HFFc6 (cell line): ENCODE measurements around the gene ANKRD40. TPM values are rescaled to one million over a fixed set of nuclear protein-coding genes. Genes with fewer than 3 reads are reported as not detected.

Experiments used
- DNase-seq: peaks from one replicate; pipeline ENCODE4 v3.0.0-alpha.2; 2018
- H3K27ac Mint-ChIP-seq: 2 replicates; pipeline ENCODE4 v1.8.0; 2020; ENCODE audit warnings: mild to moderate bottlenecking, mixed read lengths
- H3K27me3 Mint-ChIP-seq: 2 replicates; pipeline ENCODE4 v1.8.0; 2021; ENCODE audit warnings: mild to moderate bottlenecking, moderate library complexity, mixed read lengths; ENCODE audit not compliant: insufficient read depth
- H3K36me3 Mint-ChIP-seq: 2 replicates; pipeline ENCODE4 v1.8.0; 2021; ENCODE audit warnings: low read depth, mixed read lengths
- H3K4me1 Mint-ChIP-seq: 2 replicates; pipeline ENCODE4 v1.8.0; 2020; ENCODE audit warnings: low read depth, mixed read lengths
- H3K4me3 Mint-ChIP-seq: 2 replicates; pipeline ENCODE4 v1.8.0; 2020; ENCODE audit warnings: mild to moderate bottlenecking, moderate library complexity, mixed read lengths
- H3K9me3 Mint-ChIP-seq: 2 replicates; pipeline ENCODE4 v1.8.0; 2020; ENCODE audit warnings: mild to moderate bottlenecking, mixed read lengths
- total RNA-seq, 6 experiments: library from RNA; stranded (reverse); fragmentation: NEBNext Ultra II Directional; extraction: Animal tissue kit (Norgen Biotek cat#: 25700); gene quantifications; 2 replicates in 1 of 6; 3 replicates in 5 of 6; pipeline ENCODE4 v1.2.3, GENCODE V29; 2021
- TF ChIP-seq, protein P1 (sequence below): fragments of 200-600 bp; sonication (generic); IDR thresholded peaks from 2 replicates; pipeline ENCODE4 v1.5.0; 2021; ENCODE audit warnings: antibody characterized with exemption, mild to moderate bottlenecking

Gene ANKRD40
- total RNA-seq, 6 experiments from 2014 or later = 43.1 to 48.4 (median 46.6) TPM

GRCh38 chr17:50685691-50686493, 21.8 kb downstream of the ANKRD40 start:
- peaks cover 4% of the 10 kb centered on the region for H3K27me3 Mint-ChIP-seq
- H3K36me3 Mint-ChIP-seq = no peaks in the 10 kb centered on the region; the same call in 1 of the 2 replicates
- TF ChIP-seq, protein P1, sequence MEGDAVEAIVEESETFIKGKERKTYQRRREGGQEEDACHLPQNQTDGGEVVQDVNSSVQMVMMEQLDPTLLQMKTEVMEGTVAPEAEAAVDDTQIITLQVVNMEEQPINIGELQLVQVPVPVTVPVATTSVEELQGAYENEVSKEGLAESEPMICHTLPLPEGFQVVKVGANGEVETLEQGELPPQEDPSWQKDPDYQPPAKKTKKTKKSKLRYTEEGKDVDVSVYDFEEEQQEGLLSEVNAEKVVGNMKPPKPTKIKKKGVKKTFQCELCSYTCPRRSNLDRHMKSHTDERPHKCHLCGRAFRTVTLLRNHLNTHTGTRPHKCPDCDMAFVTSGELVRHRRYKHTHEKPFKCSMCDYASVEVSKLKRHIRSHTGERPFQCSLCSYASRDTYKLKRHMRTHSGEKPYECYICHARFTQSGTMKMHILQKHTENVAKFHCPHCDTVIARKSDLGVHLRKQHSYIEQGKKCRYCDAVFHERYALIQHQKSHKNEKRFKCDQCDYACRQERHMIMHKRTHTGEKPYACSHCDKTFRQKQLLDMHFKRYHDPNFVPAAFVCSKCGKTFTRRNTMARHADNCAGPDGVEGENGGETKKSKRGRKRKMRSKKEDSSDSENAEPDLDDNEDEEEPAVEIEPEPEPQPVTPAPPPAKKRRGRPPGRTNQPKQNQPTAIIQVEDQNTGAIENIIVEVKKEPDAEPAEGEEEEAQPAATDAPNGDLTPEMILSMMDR = no peak
- peak overlapping the region; percentile 75 for H3K27ac Mint-ChIP-seq
- no peak for DNase-seq
- H3K9me3 Mint-ChIP-seq = no peaks in the 10 kb centered on the region
- H3K4me3 Mint-ChIP-seq = peak overlapping the region; percentile 62
- H3K4me1 Mint-ChIP-seq = peaks cover 47% of the 10 kb centered on the region

DNA sequence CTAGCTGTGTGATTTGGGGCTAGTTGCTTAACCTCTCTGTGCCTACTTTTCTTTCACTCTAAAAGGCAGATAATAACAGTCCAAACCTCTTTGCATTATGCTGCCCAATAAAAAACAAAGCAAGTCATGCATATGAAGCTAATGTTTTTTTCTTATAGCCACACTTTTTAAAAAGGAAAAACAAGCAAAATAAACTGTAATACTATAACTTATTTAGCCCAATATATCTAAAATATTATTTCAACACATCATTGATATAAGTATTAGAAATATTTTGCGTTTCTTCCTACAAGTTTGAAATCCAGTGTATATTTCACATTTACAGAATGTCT, 22.4 kb downstream of the ANKRD40 start:
- Mint-ChIP-seq H3K4me3 (no peak overlapping the region), H3K4me1 (peaks cover 48% of the 10 kb centered on the region), H3K36me3 (no peaks in the 10 kb centered on the region; the same call in 1 of the 2 replicates), H3K27me3 (peaks cover 3% of the 10 kb centered on the region), H3K9me3 (no peaks in the 10 kb centered on the region), H3K27ac (no peak overlapping the region)
- DNase-seq = no peak
- TF ChIP-seq, protein P1 = no peak

DNA sequence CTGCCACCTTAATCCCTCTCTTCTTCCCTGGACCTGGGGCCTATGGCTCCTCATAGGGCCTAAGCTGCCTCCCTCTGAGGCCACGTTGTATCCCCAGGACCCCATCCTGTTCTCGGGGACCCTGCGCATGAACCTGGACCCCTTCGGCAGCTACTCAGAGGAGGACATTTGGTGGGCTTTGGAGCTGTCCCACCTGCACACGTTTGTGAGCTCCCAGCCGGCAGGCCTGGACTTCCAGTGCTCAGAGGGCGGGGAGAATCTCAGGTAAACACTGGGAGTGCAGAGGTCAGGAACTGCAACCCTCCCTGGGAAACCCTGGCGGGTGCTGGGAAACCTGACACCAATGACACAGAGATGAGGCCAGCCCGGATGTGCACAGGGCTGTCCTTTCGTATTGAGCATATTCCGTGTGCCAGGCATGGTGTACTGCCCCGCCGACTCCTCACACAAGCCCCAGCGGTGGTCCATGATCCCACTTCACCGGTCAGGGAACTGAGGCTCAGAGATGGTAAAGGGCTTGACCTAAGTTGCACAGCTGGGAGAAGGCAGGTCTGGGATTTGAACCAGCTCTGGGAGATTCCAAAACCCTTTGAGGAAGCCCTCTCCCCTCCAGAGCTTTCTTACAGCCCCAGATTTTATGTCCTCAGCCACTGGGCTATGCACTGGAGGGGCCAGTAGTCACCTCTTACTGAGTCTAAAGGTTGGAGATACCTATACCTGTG, 22.9 kb downstream of the ANKRD40 start:
- H3K4me3 Mint-ChIP-seq = no peak overlapping the region
- peaks cover 3% of the 10 kb centered on the region for H3K27me3 Mint-ChIP-seq
- H3K4me1 Mint-ChIP-seq = peaks cover 43% of the 10 kb centered on the region
- no peaks in the 10 kb centered on the region for H3K9me3 Mint-ChIP-seq
- no peak overlapping the region for H3K27ac Mint-ChIP-seq
- no peak for DNase-seq
- TF ChIP-seq, protein P1 = no peak
- H3K36me3 Mint-ChIP-seq = no peaks in the 10 kb centered on the region; the same call in 1 of the 2 replicates

DNA sequence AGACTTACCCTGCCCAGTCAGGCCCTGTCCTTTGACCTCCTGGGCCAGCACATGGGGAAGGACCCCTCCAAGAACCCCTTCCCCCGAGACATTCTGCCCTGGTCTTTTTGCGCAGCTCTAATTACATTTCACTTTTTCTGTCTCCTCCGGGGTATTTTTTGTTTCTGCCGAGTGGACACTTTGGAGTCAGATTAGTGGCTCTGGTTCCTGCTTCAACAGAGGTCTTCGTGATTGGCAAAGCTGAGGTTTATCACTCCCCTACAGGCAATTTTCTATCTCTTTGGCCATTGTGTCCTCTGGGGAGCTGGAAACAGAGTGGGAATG, 23.5 kb downstream of the ANKRD40 start:
- H3K4me3 Mint-ChIP-seq = no peak overlapping the region
- peaks cover 3% of the 10 kb centered on the region for H3K27me3 Mint-ChIP-seq
- peaks cover 38% of the 10 kb centered on the region for H3K4me1 Mint-ChIP-seq
- no peaks in the 10 kb centered on the region for H3K9me3 Mint-ChIP-seq
- TF ChIP-seq, protein P1 = no peak
- no peak for DNase-seq
- H3K36me3 Mint-ChIP-seq = no peaks in the 10 kb centered on the region; the same call in 1 of the 2 replicates
- no peak overlapping the region for H3K27ac Mint-ChIP-seq

- Mint-ChIP-seq H3K36me3 (no peaks in the 10 kb centered on the region; the same call in 1 of the 2 replicates), H3K9me3 (no peaks in the 10 kb centered on the region), H3K27me3 (peaks cover 3% of the 10 kb centered on the region), H3K4me3 (no peak overlapping the region), H3K4me1 (peaks cover 33% of the 10 kb centered on the region), H3K27ac (no peak overlapping the region)
- DNase-seq = no peak
- TF ChIP-seq, protein P1 = no peak
Observed at GRCh38 chr17:50683434-50684287, 24.1 kb downstream of the ANKRD40 start.
